Trophoblast cell (in vitro differentiated cells and primary cell): ENCODE measurements around the gene COX5A.

Experiments used
- DNase-seq, 2 donors: peaks; one replicate each; pipeline ENCODE4 v3.0.0-alpha.2; 2016
- H2AFZ ChIP-seq: 2 replicates; pipeline ENCODE4 v1.6.1; 2013; ENCODE audit warnings: low read length, moderate library complexity, mild to moderate bottlenecking; ENCODE audit not compliant: insufficient read depth, poor library complexity
- H2AK5ac ChIP-seq: 2 replicates; pipeline ENCODE4 v1.6.1; 2013; ENCODE audit warnings: mild to moderate bottlenecking, low read length
- H2BK120ac ChIP-seq: 2 replicates; pipeline ENCODE4 v1.6.1; 2013; ENCODE audit warnings: low read length, mild to moderate bottlenecking, moderate library complexity; ENCODE audit not compliant: insufficient read depth, poor library complexity
- H2BK12ac ChIP-seq: 2 replicates; pipeline ENCODE4 v1.6.1; 2013; ENCODE audit warnings: mild to moderate bottlenecking, low read length, moderate library complexity
- H2BK5ac ChIP-seq: 2 replicates; pipeline ENCODE4 v1.6.1; 2013; ENCODE audit warnings: low read length, low read depth, moderate library complexity, mild to moderate bottlenecking; ENCODE audit not compliant: poor library complexity
- H3K14ac ChIP-seq: 2 replicates; pipeline ENCODE4 v1.6.1; 2013; ENCODE audit warnings: mild to moderate bottlenecking, low read length
- H3K18ac ChIP-seq: 2 replicates; pipeline ENCODE4 v1.6.1; 2013; ENCODE audit warnings: mild to moderate bottlenecking, low read length
- H3K23ac ChIP-seq: 2 replicates; pipeline ENCODE4 v1.6.1; 2013; ENCODE audit warnings: low read length
- H3K27ac ChIP-seq: 2 replicates; pipeline ENCODE4 v1.5.1; 2013; ENCODE audit warnings: low read depth, mild to moderate bottlenecking, inconsistent platforms, low read length, moderate library complexity
- H3K27me3 ChIP-seq: 2 replicates; pipeline ENCODE4 v1.6.1; 2013; ENCODE audit warnings: inconsistent platforms, mild to moderate bottlenecking, low read length, moderate library complexity; ENCODE audit not compliant: insufficient read depth
- H3K36me3 ChIP-seq, 2 experiments: 1 replicate in 1 of 2; 2 replicates in 1 of 2; pipeline ENCODE4 v1.6.1; 2013; ENCODE audit warnings: low read length in 2 of 2, mild to moderate bottlenecking in 2 of 2, moderate library complexity in 1 of 2; ENCODE audit not compliant: insufficient read depth in 2 of 2, control insufficient read depth in 1 of 2
- H3K4ac ChIP-seq: 2 replicates; pipeline ENCODE4 v1.6.1; 2013; ENCODE audit warnings: low read depth, mild to moderate bottlenecking, low read length, moderate library complexity
- H3K4me1 ChIP-seq, 2 experiments: 1 replicate in 1 of 2; 2 replicates in 1 of 2; pipeline ENCODE4 v1.6.1; 2013; ENCODE audit warnings: low read length in 2 of 2, mild to moderate bottlenecking in 2 of 2, moderate library complexity in 1 of 2; ENCODE audit not compliant: insufficient read depth in 2 of 2, control insufficient read depth in 1 of 2
- H3K4me2 ChIP-seq: 2 replicates; pipeline ENCODE4 v1.6.1; 2013; ENCODE audit warnings: inconsistent platforms, mild to moderate bottlenecking, low read length, moderate library complexity
- H3K4me3 ChIP-seq: 2 replicates; pipeline ENCODE4 v1.5.1; 2013; ENCODE audit warnings: mild to moderate bottlenecking, low read depth, low read length, inconsistent platforms
- H3K79me1 ChIP-seq: one replicate; pipeline ENCODE4 v1.6.1; 2013; ENCODE audit warnings: low read length
- H3K79me2 ChIP-seq: 2 replicates; pipeline ENCODE4 v1.6.1; 2013; ENCODE audit warnings: low read length, mild to moderate bottlenecking; ENCODE audit not compliant: control insufficient read depth, insufficient read depth, poor library complexity
- H3K9ac ChIP-seq: 2 replicates; pipeline ENCODE4 v1.6.1; 2013; ENCODE audit warnings: mild to moderate bottlenecking, low read length
- H3K9me3 ChIP-seq: 2 replicates; pipeline ENCODE4 v1.6.1; 2013; ENCODE audit warnings: low read depth, mild to moderate bottlenecking, control low read depth, inconsistent platforms, low read length; ENCODE audit not compliant: insufficient read depth
- H4K12ac ChIP-seq: 2 replicates; pipeline ENCODE4 v1.6.1; 2013; ENCODE audit warnings: low read depth, mild to moderate bottlenecking, low read length, moderate library complexity
- H4K8ac ChIP-seq: 2 replicates; pipeline ENCODE4 v1.6.1; 2013; ENCODE audit warnings: low read depth, mild to moderate bottlenecking, low read length, moderate library complexity
- H4K91ac ChIP-seq: one replicate; pipeline ENCODE4 v1.6.1; 2013; ENCODE audit warnings: low read depth, mild to moderate bottlenecking, low read length, moderate library complexity
- WGBS: extraction: QIAGEN DNeasy Blood & Tissue Kit; methylation state at CpG from one replicate; pipeline ENCODE4 v1.1.7; 2013; ENCODE audit warnings: missing lambda C conversion rate; ENCODE audit not compliant: insufficient read length, insufficient coverage; ENCODE audit errors: extremely low coverage; 5-methylcytosine and 5-hydroxymethylcytosine counted together

COX5A gene

GRCh38 chr15:74978077-74978476 lies 40.2 kb upstream of the COX5A start:
- no CpG with 5 or more reads among the region's 1 CpG for WGBS
- H2BK5ac ChIP-seq, result no peak overlapping the region
- no peak overlapping the region for H2BK12ac ChIP-seq
- H3K9ac ChIP-seq, result no peak overlapping the region
- H2AK5ac ChIP-seq, result no peak overlapping the region
- H4K8ac ChIP-seq, result no peak overlapping the region
- H3K23ac ChIP-seq, result no peak overlapping the region
- H2BK120ac ChIP-seq, result no peak overlapping the region
- H3K27ac ChIP-seq, result no peak overlapping the region
- H3K79me1 ChIP-seq, result no peaks in the 10 kb centered on the region
- no peak overlapping the region for H3K4me2 ChIP-seq
- H3K18ac ChIP-seq, result no peak overlapping the region
- H3K79me2 ChIP-seq, result no peaks in the 10 kb centered on the region
- no peak overlapping the region for H3K4ac ChIP-seq
- H3K14ac ChIP-seq, result no peak overlapping the region
- no peak overlapping the region for H4K12ac ChIP-seq
- no peaks in the 10 kb centered on the region for H3K36me3 ChIP-seq
- DNase-seq, result no peak
- H2AFZ ChIP-seq, result no peak overlapping the region
- H3K9me3 ChIP-seq, result no peaks in the 10 kb centered on the region
- H3K4me1 ChIP-seq, result no peaks in the 10 kb centered on the region
- H3K4me3 ChIP-seq, result no peak overlapping the region
- no peaks in the 10 kb centered on the region for H3K27me3 ChIP-seq
- no peak overlapping the region for H4K91ac ChIP-seq

GRCh38 chr15:74977599-74977998 lies 39.7 kb upstream of the COX5A start:
- no peaks in the 10 kb centered on the region for H3K79me1 ChIP-seq
- no peak overlapping the region for H3K9ac ChIP-seq
- no peak overlapping the region for H2AK5ac ChIP-seq
- no peak for DNase-seq
- H3K23ac ChIP-seq, result no peak overlapping the region
- no peak overlapping the region for H2BK5ac ChIP-seq
- H3K14ac ChIP-seq, result no peak overlapping the region
- no peaks in the 10 kb centered on the region for H3K36me3 ChIP-seq
- no peak overlapping the region for H3K27ac ChIP-seq
- H3K18ac ChIP-seq, result no peak overlapping the region
- no peak overlapping the region for H2AFZ ChIP-seq
- no peaks in the 10 kb centered on the region for H3K4me1 ChIP-seq
- H4K91ac ChIP-seq, result no peak overlapping the region
- H3K79me2 ChIP-seq, result no peaks in the 10 kb centered on the region
- H3K27me3 ChIP-seq, result no peaks in the 10 kb centered on the region
- no peak overlapping the region for H2BK12ac ChIP-seq
- no CpG with 5 or more reads among the region's 4 CpGs for WGBS
- no peak overlapping the region for H3K4me2 ChIP-seq
- no peak overlapping the region for H3K4ac ChIP-seq
- no peak overlapping the region for H3K4me3 ChIP-seq
- no peak overlapping the region for H4K8ac ChIP-seq
- H2BK120ac ChIP-seq, result no peak overlapping the region
- no peaks in the 10 kb centered on the region for H3K9me3 ChIP-seq
- no peak overlapping the region for H4K12ac ChIP-seq

DNA sequence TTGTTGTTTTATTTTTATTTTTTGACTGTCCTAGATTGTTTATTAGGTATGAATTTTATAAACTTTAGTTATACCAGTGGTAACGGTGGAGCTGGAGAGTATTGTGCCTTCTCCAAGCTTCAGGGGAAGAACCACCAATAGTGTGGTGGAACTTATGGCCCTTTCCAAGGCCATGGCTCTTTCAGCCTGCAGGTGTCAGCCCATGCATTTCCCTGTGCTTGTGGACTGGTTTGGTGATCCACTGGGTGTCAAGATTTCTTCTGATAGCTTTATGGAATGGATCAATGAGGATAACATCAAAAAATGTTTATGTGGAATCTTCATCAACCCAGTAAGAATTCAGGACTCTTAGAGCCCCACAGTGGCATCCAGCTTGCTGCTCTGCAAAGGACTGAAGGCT lies 38.3 kb upstream of the COX5A start:
- H3K27ac ChIP-seq, result no peak overlapping the region
- no peaks in the 10 kb centered on the region for H3K79me2 ChIP-seq
- H2BK12ac ChIP-seq, result no peak overlapping the region
- H3K9me3 ChIP-seq, result no peaks in the 10 kb centered on the region
- no peak overlapping the region for H2AK5ac ChIP-seq
- no peak overlapping the region for H2BK5ac ChIP-seq
- H3K4ac ChIP-seq, result no peak overlapping the region
- no peak overlapping the region for H3K18ac ChIP-seq
- no peak overlapping the region for H4K12ac ChIP-seq
- no peak overlapping the region for H2AFZ ChIP-seq
- H2BK120ac ChIP-seq, result no peak overlapping the region
- H3K14ac ChIP-seq, result no peak overlapping the region
- no CpG with 5 or more reads among the region's 1 CpG for WGBS
- no peaks in the 10 kb centered on the region for H3K79me1 ChIP-seq
- H3K9ac ChIP-seq, result no peak overlapping the region
- H3K4me2 ChIP-seq, result no peak overlapping the region
- no peak overlapping the region for H3K4me3 ChIP-seq
- no peaks in the 10 kb centered on the region for H3K27me3 ChIP-seq
- H4K91ac ChIP-seq, result no peak overlapping the region
- no peaks in the 10 kb centered on the region for H3K36me3 ChIP-seq
- no peak overlapping the region for H3K23ac ChIP-seq
- DNase-seq, result no peak
- no peak overlapping the region for H4K8ac ChIP-seq
- H3K4me1 ChIP-seq, result no peaks in the 10 kb centered on the region

GRCh38 chr15:74967670-74968069 lies 29.8 kb upstream of the COX5A start:
- H3K9me3 ChIP-seq, result peaks cover 2% of the 10 kb centered on the region
- DNase-seq, result no peak
- no peak overlapping the region for H3K4me2 ChIP-seq
- no peak overlapping the region for H2BK5ac ChIP-seq
- H2BK12ac ChIP-seq, result no peak overlapping the region
- no peak overlapping the region for H3K23ac ChIP-seq
- no peak overlapping the region for H2AK5ac ChIP-seq
- no peak overlapping the region for H3K18ac ChIP-seq
- no peak overlapping the region for H2BK120ac ChIP-seq
- no peak overlapping the region for H3K4me3 ChIP-seq
- H3K4ac ChIP-seq, result no peak overlapping the region
- no peaks in the 10 kb centered on the region for H3K36me3 ChIP-seq
- H2AFZ ChIP-seq, result no peak overlapping the region
- no peak overlapping the region for H3K14ac ChIP-seq
- H3K79me1 ChIP-seq, result no peaks in the 10 kb centered on the region
- no peak overlapping the region for H3K9ac ChIP-seq
- no peak overlapping the region for H3K27ac ChIP-seq
- no peak overlapping the region for H4K91ac ChIP-seq
- WGBS, result no CpG with 5 or more reads among the region's 5 CpGs
- H3K79me2 ChIP-seq, result no peaks in the 10 kb centered on the region
- H3K27me3 ChIP-seq, result no peaks in the 10 kb centered on the region
- no peak overlapping the region for H4K8ac ChIP-seq
- H3K4me1 ChIP-seq, result no peaks in the 10 kb centered on the region
- no peak overlapping the region for H4K12ac ChIP-seq
